NCI-H2081 (cell line): Measurements from ENCODE around the gene PRKAR1A.

Experiments
- DNase-seq, 2 experiments: peaks; one replicate each; lab custom pipeline; 2025; lab: John Stamatoyannopoulos, UW

Gene PRKAR1A

GRCh38 chr17:68542698-68543463 lies 30.7 kb downstream of the PRKAR1A start:
- DNase-seq, result no peak

- DNase-seq, result no peak
Observed at GRCh38 chr17:68544111-68544915, 32.1 kb downstream of the PRKAR1A start.

- no peak for DNase-seq
Observed at GRCh38 chr17:68556551-68556950, 44.3 kb downstream of the PRKAR1A start.

DNA sequence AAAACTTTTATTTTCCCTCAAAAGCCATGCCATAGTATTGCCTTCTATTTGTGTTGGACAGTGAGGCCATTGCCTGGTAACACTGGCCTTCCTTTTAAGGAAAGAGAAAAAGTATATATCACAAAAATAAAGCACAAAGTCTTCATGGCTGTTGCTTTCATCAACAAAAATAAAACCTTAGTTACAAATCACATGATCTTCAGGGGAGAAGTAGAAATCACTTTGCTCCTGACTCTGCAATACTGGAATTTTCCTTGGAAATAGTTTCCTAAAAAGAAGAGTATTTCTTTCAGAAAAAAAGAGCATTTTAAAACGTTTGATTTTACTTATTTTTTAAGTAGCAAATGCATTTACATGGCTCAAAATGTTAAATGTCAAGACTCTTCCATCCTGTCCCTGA lies 47.1 kb downstream of the PRKAR1A start:
- DNase-seq, result no peak

DNA sequence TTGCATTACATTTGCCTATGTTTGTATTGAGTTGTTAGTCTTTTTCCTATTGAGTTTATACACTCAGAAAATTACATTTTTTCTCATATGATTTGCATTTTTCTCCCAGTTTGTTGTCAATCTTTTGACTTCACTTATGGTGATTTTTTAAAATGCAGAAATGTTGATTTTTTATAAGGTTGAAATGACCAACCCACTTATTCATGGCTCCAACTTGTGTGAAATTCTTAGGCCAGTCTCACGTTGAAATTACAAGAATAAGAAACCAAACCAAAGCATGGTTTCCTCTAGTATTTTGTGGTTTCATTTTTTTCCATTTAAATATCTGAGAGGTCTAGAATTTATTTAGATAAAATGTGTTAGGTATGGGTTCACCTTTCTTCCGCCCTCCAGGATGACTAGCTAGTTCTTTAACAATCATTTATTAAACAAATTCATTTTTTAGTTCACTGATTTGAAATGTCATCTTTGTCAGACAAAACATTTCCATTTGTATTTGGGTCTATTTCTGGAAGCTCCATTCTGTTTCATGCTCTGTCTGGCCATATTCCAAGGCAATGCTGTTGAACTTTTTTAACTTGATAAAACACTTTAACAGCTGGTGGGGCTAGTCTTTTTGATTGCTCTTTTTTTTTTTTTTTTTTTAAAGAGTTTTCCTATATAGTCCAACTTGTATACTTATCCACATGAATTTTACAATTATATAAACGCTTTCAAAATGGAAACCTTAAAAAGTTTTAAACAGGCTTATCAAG lies 48.9 kb downstream of the PRKAR1A start:
- no peak for DNase-seq

DNA sequence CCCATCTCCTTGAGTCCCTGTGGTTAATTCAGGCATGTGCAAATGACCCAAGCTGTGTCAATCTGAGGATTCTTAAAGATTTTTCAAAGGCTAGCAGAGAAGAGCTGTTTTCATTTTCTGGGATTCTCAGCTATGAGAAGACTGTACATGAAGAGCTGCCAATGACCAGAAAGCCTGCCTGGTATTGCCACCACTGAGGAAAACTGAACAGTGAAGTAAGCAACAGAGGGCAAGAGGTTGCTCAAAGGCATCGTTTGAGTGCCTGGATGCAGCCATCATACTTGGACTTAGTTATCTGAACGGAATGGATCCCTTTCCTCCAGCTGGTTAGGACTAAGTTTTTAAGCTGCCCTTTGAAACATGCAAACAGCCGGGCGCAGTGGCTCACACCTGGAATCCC lies 50.5 kb downstream of the PRKAR1A start:
- DNase-seq, result no peak

- DNase-seq, result no peak
Observed at GRCh38 chr17:68564415-68565111, 52.3 kb downstream of the PRKAR1A start.

DNA sequence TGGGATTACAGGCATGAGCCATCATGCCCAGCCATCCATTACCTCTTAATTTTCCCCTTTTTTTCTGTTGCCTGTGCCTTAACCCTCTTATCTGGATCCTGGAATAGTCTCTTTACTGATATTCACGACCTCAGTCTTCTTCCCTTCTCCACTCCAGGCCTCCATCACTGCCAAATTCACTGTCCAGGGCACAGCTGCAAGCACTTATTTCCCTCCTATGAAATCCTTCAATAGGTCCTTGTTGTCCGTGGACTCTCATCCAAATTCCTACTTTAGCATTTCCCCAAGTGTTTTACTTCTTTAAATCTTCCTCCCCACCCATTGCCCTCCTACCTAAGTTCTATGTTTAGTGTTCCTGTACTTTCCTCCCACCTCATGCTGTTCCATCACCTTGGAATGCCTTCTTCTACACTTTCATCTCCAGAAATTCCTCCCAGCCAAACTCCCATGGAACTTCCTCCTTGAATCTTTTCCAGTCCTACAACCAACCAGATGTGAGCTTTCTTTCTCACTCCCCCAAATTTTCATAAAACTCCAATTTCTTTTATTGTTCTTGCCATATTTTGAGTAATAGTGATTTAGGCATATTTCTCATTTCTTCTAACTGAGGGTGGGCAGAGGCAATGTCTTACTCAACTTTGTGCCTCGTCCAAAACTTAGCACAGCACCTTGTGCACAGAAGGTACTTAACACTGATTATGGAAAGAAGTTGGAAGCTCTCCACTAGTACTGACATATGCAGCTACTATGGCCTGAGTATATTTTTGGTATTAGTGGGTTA lies 53.6 kb downstream of the PRKAR1A start:
- DNase-seq, result no peak

DNA sequence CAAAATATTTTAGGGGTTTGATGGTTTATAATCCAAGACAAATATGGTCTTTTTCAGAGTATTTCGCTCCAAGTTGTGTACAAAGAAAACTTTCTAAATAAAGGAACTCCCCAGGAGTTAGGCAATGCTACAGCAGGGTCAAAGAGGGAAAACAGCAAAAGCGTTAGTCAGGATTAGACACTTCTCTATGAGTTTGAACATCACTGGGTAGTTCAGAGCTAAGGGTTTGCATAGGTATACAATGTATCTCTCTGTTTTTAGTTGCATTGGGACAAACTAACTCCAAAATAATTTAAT lies 54.2 kb downstream of the PRKAR1A start:
- DNase-seq, result no peak

DNA sequence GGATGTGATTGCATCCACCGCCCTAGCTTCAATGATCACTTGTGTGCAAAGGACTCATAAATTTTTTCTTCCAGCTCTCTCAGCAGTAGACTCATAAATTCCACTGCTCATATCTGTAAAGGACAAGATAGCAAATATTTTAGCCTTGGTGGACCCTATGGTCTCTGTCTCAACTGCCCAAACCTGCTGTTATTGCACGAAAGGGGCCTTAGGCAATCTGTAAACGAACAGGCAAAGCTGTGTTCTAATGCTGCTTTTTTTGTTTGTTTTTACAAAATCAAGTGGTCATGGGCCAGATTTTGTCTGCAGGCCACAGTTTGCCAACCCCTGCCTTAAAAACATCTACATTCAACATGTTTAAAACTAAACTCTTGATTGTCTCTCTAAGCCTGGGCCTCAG lies 54.8 kb downstream of the PRKAR1A start:
- no peak for DNase-seq

- DNase-seq, result no peak
Observed at GRCh38 chr17:68567581-68567980, 55.4 kb downstream of the PRKAR1A start.

GRCh38 chr17:68568581-68568980 lies 56.4 kb downstream of the PRKAR1A start:
- DNase-seq, result no peak

- no peak for DNase-seq
Observed at GRCh38 chr17:68569346-68569745, 57.1 kb downstream of the PRKAR1A start.

- DNase-seq, result no peak
Observed at GRCh38 chr17:68570526-68570925, 58.3 kb downstream of the PRKAR1A start.

- DNase-seq, result no peak
Observed at GRCh38 chr17:68572138-68572842, 60.1 kb downstream of the PRKAR1A start.

DNA sequence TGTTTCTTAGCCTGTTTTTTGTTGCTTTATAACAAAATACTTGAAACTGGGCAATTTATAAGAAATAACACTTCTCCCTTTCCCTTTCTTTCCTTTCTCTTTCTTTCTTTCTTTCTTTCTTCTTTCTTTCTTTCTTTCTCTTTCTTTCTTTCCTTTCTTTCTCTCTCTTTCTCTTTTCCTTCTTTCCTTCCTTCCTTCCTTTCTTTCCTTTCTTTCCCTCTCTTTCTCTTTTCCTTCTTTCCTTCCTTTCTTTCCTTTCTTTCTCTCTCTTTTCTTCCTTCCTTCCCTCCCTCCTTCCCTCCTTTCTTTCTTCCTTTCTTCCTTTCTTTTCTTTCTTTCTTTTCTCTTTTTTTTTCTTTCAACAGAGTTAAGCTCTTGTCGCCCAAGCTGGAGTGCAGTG lies 61.1 kb downstream of the PRKAR1A start:
- no peak for DNase-seq

DNA sequence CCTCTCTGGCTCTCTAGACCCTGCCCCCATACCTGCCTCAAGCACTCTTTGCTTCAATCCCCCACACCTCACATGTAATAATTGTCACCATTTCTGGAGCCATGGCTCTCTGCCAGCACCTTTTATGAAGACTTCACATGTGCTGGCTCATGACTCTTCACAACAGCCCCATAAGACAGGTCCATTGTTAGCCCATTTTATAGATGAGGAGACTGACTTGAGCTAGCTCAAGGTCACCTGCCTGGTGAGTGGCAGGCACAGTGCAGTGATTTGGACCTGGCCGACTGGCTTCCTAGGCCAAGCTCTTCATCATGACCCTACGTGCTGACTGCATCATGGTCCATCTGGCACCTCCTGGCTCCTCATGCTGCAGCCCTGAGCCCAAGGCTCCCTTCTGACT lies 63.9 kb downstream of the PRKAR1A start:
- DNase-seq, result no peak

DNA sequence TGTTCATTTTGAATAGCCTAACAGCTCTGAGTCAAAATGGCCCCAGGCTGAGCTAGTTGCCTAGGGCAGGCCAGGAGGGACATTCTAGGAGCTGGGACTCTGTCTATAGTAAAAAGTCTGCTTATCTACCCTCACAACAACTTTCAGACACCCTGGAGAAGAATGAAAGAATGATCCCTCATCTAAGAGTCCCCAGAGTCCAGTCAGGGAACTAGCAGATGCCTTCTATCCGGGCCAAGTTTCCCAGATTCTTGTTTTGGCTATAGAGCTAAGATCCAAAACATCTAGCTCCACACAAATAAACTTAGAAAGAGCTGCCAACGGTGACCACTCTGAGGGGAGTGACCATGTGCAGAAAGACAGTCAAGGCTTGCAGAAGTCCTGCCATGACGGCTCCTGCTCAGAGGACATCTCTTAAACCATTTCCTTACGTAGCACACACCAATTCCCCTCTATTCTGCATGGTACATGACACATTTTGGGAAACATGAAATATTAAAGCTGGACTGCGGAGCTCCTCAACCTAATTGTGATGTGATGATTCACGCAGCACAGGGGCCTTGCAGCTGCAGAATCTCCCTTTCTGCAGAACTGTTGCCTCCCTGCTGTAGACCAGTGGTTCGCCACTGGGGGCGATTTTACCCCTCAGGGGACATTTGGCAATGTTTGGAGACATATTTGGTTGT lies 64.7 kb downstream of the PRKAR1A start:
- DNase-seq, result peak in 1 of 2 experiments; percentile 23

- no peak for DNase-seq
Observed at GRCh38 chr17:68577497-68577821, 65.2 kb downstream of the PRKAR1A start.

DNA sequence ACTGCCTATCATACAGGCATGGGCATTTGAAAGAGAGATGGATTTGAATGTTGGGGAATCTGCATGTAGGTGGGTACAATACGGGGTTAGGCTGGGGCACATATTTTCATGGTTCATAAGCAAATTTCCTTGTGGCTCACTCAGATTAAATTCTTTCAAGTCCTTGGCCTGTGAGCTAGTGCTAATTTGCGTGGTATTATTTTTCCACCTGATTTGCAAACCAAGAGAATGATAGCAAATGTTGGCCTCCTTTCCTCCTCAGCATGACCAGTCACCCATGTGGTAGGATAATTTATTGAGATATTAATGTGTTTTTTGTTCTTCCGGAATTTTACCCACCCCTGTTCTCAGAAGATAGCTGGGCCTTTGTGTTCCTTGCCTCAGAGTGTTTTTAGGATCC lies 66.0 kb downstream of the PRKAR1A start:
- no peak for DNase-seq
